Common myeloid progenitor, CD34-positive (primary cell): ENCODE results near the gene ZC3HAV1L.
"Not testable (repeated sequence)": the region's sequence is repeated elsewhere in the genome, so short reads cannot be mapped to it uniquely, and the experiment has no call there.

Source experiments
- CTCF ChIA-PET: fragments of 350-600 bp; sonication (Branson Sonifier 250); formaldehyde crosslinking; loops from one replicate; lab custom pipeline; 2021; ENCODE audit warnings: antibody characterized with exemption; lab: Charles Lee
- POLR2A ChIA-PET: fragments of 350-600 bp; sonication (Branson Sonifier 250); formaldehyde crosslinking; loops from one replicate; lab custom pipeline; 2021; ENCODE audit warnings: antibody characterized with exemption; lab: Charles Lee
- DNase-seq, 3 donors: peaks; one replicate each; pipeline versions ENCODE4 v3.0.0 to v3.0.0-alpha.2; 2013
- H3K27ac ChIP-seq, 2 experiments: 1 replicate in 1 of 2; 2 replicates in 1 of 2; pipeline ENCODE4 v1.7.0; 2013; ENCODE audit warnings: inconsistent platforms in 2 of 2, low read length in 2 of 2, mild to moderate bottlenecking in 2 of 2, low read depth in 1 of 2, moderate library complexity in 1 of 2; ENCODE audit not compliant: severe bottlenecking in 2 of 2, insufficient read depth in 1 of 2, poor library complexity in 1 of 2
- H3K27me3 ChIP-seq, 5 experiments: replicated peaks in 2 of 5; 1 replicate in 3 of 5; 2 replicates in 2 of 5; pipeline versions ENCODE4 v1.6.1 to v1.7.0; 2013; ENCODE audit warnings: low read length in 4 of 5, mild to moderate bottlenecking in 2 of 5, moderate library complexity in 2 of 5, inconsistent platforms in 1 of 5; ENCODE audit not compliant: insufficient read depth in 5 of 5, control insufficient read depth in 4 of 5
- H3K36me3 ChIP-seq, 4 experiments: 1 replicate in 2 of 4; 2 replicates in 2 of 4; pipeline versions ENCODE4 v1.6.1 to v1.7.0; 2013; ENCODE audit warnings: low read length in 3 of 4, control low read depth in 1 of 4, mild to moderate bottlenecking in 1 of 4; ENCODE audit not compliant: control insufficient read depth in 4 of 4, insufficient read depth in 4 of 4
- H3K4me1 ChIP-seq, 4 experiments: 1 replicate in 3 of 4; 2 replicates in 1 of 4; pipeline versions ENCODE4 v1.6.1 to v1.7.1; 2013; ENCODE audit warnings: low read length in 3 of 4, mild to moderate bottlenecking in 3 of 4, control low read depth in 1 of 4, inconsistent platforms in 1 of 4, moderate library complexity in 1 of 4; ENCODE audit not compliant: control insufficient read depth in 4 of 4, insufficient read depth in 4 of 4; ENCODE audit errors: control extremely low read depth in 1 of 4
- H3K4me3 ChIP-seq, 7 experiments: 1 replicate in 4 of 7; 2 replicates in 3 of 7; pipeline versions ENCODE4 v1.5.1 to v1.7.0; 2013; ENCODE audit warnings: mild to moderate bottlenecking in 7 of 7, low read length in 6 of 7, moderate library complexity in 6 of 7, inconsistent platforms in 2 of 7, low read depth in 2 of 7, control low read depth in 1 of 7; ENCODE audit not compliant: insufficient read depth in 4 of 7, control insufficient read depth in 1 of 7; ENCODE audit errors: extremely low read depth in 1 of 7
- H3K9me3 ChIP-seq, 5 experiments: 1 replicate in 4 of 5; 2 replicates in 1 of 5; pipeline versions ENCODE4 v1.6.1 to v1.7.1; 2013; ENCODE audit warnings: low read length in 4 of 5, mild to moderate bottlenecking in 2 of 5, inconsistent platforms in 1 of 5, low read depth in 1 of 5, moderate library complexity in 1 of 5; ENCODE audit not compliant: control insufficient read depth in 4 of 5, insufficient read depth in 2 of 5; ENCODE audit errors: control extremely low read depth in 1 of 5
- WGBS: methylation state at CpG from one replicate; pipeline ENCODE4 v1.1.5; 2013; ENCODE audit not compliant: insufficient coverage; 5-methylcytosine and 5-hydroxymethylcytosine counted together

Gene ZC3HAV1L

GRCh38 chr7:139058943-139059342, 23.1 kb upstream of the ZC3HAV1L start:
- Histone ChIP-seq H3K4me3 (no peak overlapping the region), H3K36me3 (peaks cover 40 to 88% (median 65%) of the 10 kb centered on the region in 4 experiments), H3K27ac (no peak overlapping the region), H3K27me3 (no peaks in the 10 kb centered on the region), H3K9me3 (no peaks in the 10 kb centered on the region), H3K4me1 (peaks cover 0 to 8% (median 5%) of the 10 kb centered on the region in 4 experiments)
- POLR2A ChIA-PET: interaction anchor here (0.7 to 1.2 kb wide), 2 partner anchors 39 to 281 kb away, joined by 3 to 8 read pairs; no protein-coding TSS in a partner anchor
- DNase-seq: no peak
- CTCF ChIA-PET: interaction anchor here (1.0 to 2.7 kb wide), 9 partner anchors 11 to 173 kb away, joined by 3 to 12 read pairs (median 6); no protein-coding TSS in a partner anchor
- 76% methylated on average over 4 of the region's 5 CpGs for WGBS

- Histone ChIP-seq H3K36me3 (peaks cover 37 to 90% (median 62%) of the 10 kb centered on the region in 4 experiments), H3K4me1 (peaks cover 0 to 7% (median 5%) of the 10 kb centered on the region in 4 experiments), H3K27me3 (no peaks in the 10 kb centered on the region), H3K27ac (no peak overlapping the region), H3K4me3 (no peak overlapping the region), H3K9me3 (no peaks in the 10 kb centered on the region)
- DNase-seq: no peak
- ChIA-PET POLR2A (no interaction called here), CTCF (interaction anchor here (0.9 to 1.5 kb wide), 3 partner anchors 10 to 39 kb away, joined by 3 to 4 read pairs (median 3); no protein-coding TSS in a partner anchor)
- 100% methylated on average over 1 of the region's 1 CpG for WGBS
Measured at GRCh38 chr7:139055674-139056073, 19.8 kb upstream of the ZC3HAV1L start.

GRCh38 chr7:139054656-139055055, 18.8 kb upstream of the ZC3HAV1L start:
- H3K4me3 ChIP-seq, H3K27ac ChIP-seq, H3K27me3 ChIP-seq, POLR2A ChIA-PET, DNase-seq, H3K4me1 ChIP-seq, H3K9me3 ChIP-seq: not testable (repeated sequence)
- WGBS: 98% methylated on average over 10 of the region's 14 CpGs
- CTCF ChIA-PET: interaction anchor here (0.9 to 2.5 kb wide), 4 partner anchors 9 to 41 kb away, joined by 3 to 15 read pairs (median 3); no protein-coding TSS in a partner anchor
- H3K36me3 ChIP-seq: peaks cover 34 to 91% (median 62%) of the 10 kb centered on the region in 4 experiments

GRCh38 chr7:139054101-139054500, 18.3 kb upstream of the ZC3HAV1L start:
- Histone ChIP-seq H3K9me3 (no peaks in the 10 kb centered on the region), H3K27me3 (no peaks in the 10 kb centered on the region), H3K36me3 (peaks cover 38 to 91% (median 64%) of the 10 kb centered on the region in 4 experiments), H3K4me3 (no peak overlapping the region), H3K4me1 (no peaks in the 10 kb centered on the region), H3K27ac (peak overlapping the region in 1 of 2 experiments; percentile 50)
- WGBS: 67% methylated on average over 2 of the region's 2 CpGs
- CTCF ChIA-PET: interaction anchor here (0.9 to 3.8 kb wide), 6 partner anchors 9 to 41 kb away, joined by 3 to 15 read pairs (median 7); no protein-coding TSS in a partner anchor
- no peak for DNase-seq
- POLR2A ChIA-PET: interaction anchor here (1.3 kb wide), 1 partner anchor 9 kb away, joined by 6 read pairs; no protein-coding TSS in a partner anchor

GRCh38 chr7:139051655-139052054, 15.8 kb upstream of the ZC3HAV1L start:
- Histone ChIP-seq H3K4me3 (no peak overlapping the region), H3K4me1 (peaks cover 0 to 2% (median 0%) of the 10 kb centered on the region in 4 experiments), H3K27ac (no peak overlapping the region), H3K36me3 (peaks cover 43 to 95% (median 66%) of the 10 kb centered on the region in 4 experiments), H3K9me3 (no peaks in the 10 kb centered on the region), H3K27me3 (no peaks in the 10 kb centered on the region)
- CTCF ChIA-PET: interaction anchor here (1.2 to 3.8 kb wide), 5 partner anchors 9 to 76 kb away, joined by 3 to 15 read pairs (median 4); no protein-coding TSS in a partner anchor
- POLR2A ChIA-PET: interaction anchor here (1.7 kb wide), 1 partner anchor 8 kb away, joined by 5 read pairs; no protein-coding TSS in a partner anchor
- no peak for DNase-seq

GRCh38 chr7:139049936-139050335, 14.1 kb upstream of the ZC3HAV1L start:
- Histone ChIP-seq H3K9me3 (no peaks in the 10 kb centered on the region), H3K27ac (peak overlapping the region in 1 of 2 experiments; percentile 11), H3K4me3 (no peak overlapping the region), H3K36me3 (peaks cover 50 to 89% (median 65%) of the 10 kb centered on the region in 4 experiments), H3K27me3 (no peaks in the 10 kb centered on the region), H3K4me1 (peaks cover 6 to 19% (median 13%) of the 10 kb centered on the region in 4 experiments)
- WGBS: no CpG with 5 or more reads among the region's 1 CpG
- no peak for DNase-seq
- ChIA-PET POLR2A (interaction anchor here (1.7 kb wide), 1 partner anchor 10 kb away, joined by 5 read pairs; no protein-coding TSS in a partner anchor), CTCF (interaction anchor here (1.2 to 2.5 kb wide), 7 partner anchors 11 to 33 kb away, joined by 3 to 13 read pairs (median 4); no protein-coding TSS in a partner anchor)

GRCh38 chr7:139049111-139049510, 13.3 kb upstream of the ZC3HAV1L start:
- ChIA-PET POLR2A (no interaction called here), CTCF (interaction anchor here (1.2 to 2.4 kb wide), 3 partner anchors 12 to 26 kb away, joined by 4 to 7 read pairs (median 4); no protein-coding TSS in a partner anchor)
- H3K4me1 ChIP-seq: peaks cover 10 to 27% (median 20%) of the 10 kb centered on the region in 4 experiments
- no peak overlapping the region for H3K4me3 ChIP-seq
- peaks cover 43 to 80% (median 59%) of the 10 kb centered on the region in 4 experiments for H3K36me3 ChIP-seq
- WGBS: 79% methylated on average over 6 of the region's 7 CpGs
- H3K9me3 ChIP-seq: no peaks in the 10 kb centered on the region
- H3K27me3 ChIP-seq: no peaks in the 10 kb centered on the region
- H3K27ac ChIP-seq: no peak overlapping the region
- peak in 1 of 3 donors; percentile 35 for DNase-seq
